Neural progenitor cell (in vitro differentiated cells): ENCODE results near the gene DLEC1.

ENCODE experiments used
- EZH2 ChIP-seq: fragments of 200-600 bp; sonication (generic); IDR thresholded peaks from 2 replicates; pipeline ENCODE4 v1.6.1; 2017; ENCODE audit warnings: antibody characterized with exemption, mild to moderate bottlenecking, moderate library complexity
- EZH2phosphoT487 ChIP-seq: fragments of 200-600 bp; sonication (generic); IDR thresholded peaks from 2 replicates; pipeline ENCODE4 v1.6.1; 2017; ENCODE audit warnings: antibody characterized with exemption
- TF ChIP-seq, protein P1 (sequence below): fragments of 200-600 bp; sonication (generic); IDR thresholded peaks from 2 replicates; pipeline ENCODE4 v1.5.1; 2017; ENCODE audit warnings: antibody characterized with exemption, mild to moderate bottlenecking

DNA sequence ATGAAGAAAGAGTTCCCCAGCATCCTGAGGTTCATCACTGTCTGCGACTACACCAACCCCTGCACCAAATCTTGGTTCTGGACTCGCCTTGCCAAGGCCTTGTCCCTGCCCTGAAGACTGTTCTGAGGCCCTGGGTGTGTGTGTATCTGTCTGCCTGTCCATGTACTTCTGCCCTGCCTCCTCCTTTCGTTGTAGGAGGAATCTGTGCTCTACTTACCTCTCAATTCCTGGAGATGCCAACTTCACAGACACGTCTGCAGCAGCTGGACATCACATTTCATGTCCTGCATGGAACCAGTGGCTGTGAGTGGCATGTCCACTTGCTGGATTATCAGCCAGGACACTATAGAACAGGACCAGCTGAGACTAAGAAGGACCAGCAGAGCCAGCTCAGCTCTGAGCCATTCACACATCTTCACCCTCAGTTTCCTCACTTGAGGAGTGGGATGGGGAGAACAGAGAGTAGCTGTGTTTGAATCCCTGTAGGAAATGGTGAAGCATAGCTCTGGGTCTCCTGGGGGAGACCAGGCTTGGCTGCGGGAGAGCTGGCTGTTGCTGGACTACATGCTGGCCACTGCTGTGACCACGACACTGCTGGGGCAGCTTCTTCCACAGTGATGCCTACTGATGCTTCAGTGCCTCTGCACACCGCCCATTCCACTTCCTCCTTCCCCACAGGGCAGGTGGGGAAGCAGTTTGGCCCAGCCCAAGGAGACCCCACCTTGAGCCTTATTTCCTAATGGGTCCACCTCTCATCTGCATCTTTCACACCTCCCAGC, 102.4 kb downstream of the DLEC1 start:
- TF ChIP-seq, protein P1, sequence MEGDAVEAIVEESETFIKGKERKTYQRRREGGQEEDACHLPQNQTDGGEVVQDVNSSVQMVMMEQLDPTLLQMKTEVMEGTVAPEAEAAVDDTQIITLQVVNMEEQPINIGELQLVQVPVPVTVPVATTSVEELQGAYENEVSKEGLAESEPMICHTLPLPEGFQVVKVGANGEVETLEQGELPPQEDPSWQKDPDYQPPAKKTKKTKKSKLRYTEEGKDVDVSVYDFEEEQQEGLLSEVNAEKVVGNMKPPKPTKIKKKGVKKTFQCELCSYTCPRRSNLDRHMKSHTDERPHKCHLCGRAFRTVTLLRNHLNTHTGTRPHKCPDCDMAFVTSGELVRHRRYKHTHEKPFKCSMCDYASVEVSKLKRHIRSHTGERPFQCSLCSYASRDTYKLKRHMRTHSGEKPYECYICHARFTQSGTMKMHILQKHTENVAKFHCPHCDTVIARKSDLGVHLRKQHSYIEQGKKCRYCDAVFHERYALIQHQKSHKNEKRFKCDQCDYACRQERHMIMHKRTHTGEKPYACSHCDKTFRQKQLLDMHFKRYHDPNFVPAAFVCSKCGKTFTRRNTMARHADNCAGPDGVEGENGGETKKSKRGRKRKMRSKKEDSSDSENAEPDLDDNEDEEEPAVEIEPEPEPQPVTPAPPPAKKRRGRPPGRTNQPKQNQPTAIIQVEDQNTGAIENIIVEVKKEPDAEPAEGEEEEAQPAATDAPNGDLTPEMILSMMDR = no peak
- TF ChIP-seq EZH2 (no peak), EZH2phosphoT487 (no peak)
